ENCODE results near the gene GPR142. TPM values are rescaled to one million over a fixed set of nuclear protein-coding genes. Genes with fewer than 3 reads are reported as not detected.

GPR142 gene
- polyA plus RNA-seq, 3 donors: 0.09 to 0.45 (median 0.31) TPM

- WGBS, 3 donors: 22 to 30% (median 29%) methylated on average over 27 to 28 of the region's 28 CpGs
- no peak within 1 kb of the TSS for H3K27ac ChIP-seq (ENCODE audit: low read depth, low read length)
These were observed 5.9 kb upstream of the GPR142 start, which contains the start of gene BTBD17 for GRCh38 chr17:74361230-74362068. TSS of gene BTBD17 (minus strand) at chr17:74361868. CDS start at chr17:74361819, 49 bp downstream.

GRCh38 chr17:74362069-74362405 is 5.3 kb upstream of the GPR142 start:
- WGBS, 3 donors: 14 to 30% (median 18%) methylated on average over 9 of the region's 9 CpGs
- H3K27ac ChIP-seq (ENCODE audit: low read depth, low read length): no peak overlapping the region

- H3K27ac ChIP-seq (ENCODE audit: low read depth, low read length): no peak overlapping the region
- 51 to 66% (median 61%) methylated on average over 14 of the region's 14 CpGs for WGBS, 3 donors
These were observed 4.4 kb upstream of the GPR142 start for GRCh38 chr17:74362810-74363498.

- no peak overlapping the region for H3K27ac ChIP-seq (ENCODE audit: low read depth, low read length)
- 13 to 24% (median 17%) methylated on average over 14 of the region's 14 CpGs for WGBS, 3 donors
These were observed 1.2 kb downstream of the GPR142 start for GRCh38 chr17:74368341-74369081.

- WGBS, 3 donors: 21 to 44% (median 26%) methylated on average over 10 of the region's 10 CpGs
- no peak overlapping the region for H3K27ac ChIP-seq (ENCODE audit: low read depth, low read length)
These were observed 1.9 kb downstream of the GPR142 start for GRCh38 chr17:74369221-74369620.

- 87 to 91% (median 89%) methylated on average over 17 of the region's 17 CpGs for WGBS, 3 donors
- H3K27ac ChIP-seq (ENCODE audit: low read depth, low read length): no peak overlapping the region
These were observed 2.6 kb downstream of the GPR142 start for GRCh38 chr17:74369665-74370490.

GRCh38 chr17:74371653-74372147 is 4.4 kb downstream of the GPR142 start:
- no peak overlapping the region for H3K27ac ChIP-seq (ENCODE audit: low read depth, low read length)
- WGBS, 3 donors: 94 to 96% (median 95%) methylated on average over 21 to 26 of the region's 26 CpGs

GRCh38 chr17:74372426-74372825 is 5.1 kb downstream of the GPR142 start:
- H3K27ac ChIP-seq (ENCODE audit: low read depth, low read length): no peak overlapping the region
- WGBS, 3 donors: 88 to 94% (median 93%) methylated on average over 9 of the region's 9 CpGs

GRCh38 chr17:74373838-74374606 is 6.7 kb downstream of the GPR142 start:
- no peak overlapping the region for H3K27ac ChIP-seq (ENCODE audit: low read depth, low read length)

GRCh38 chr17:74374858-74375257 is 7.6 kb downstream of the GPR142 start:
- 82 to 90% (median 87%) methylated on average over 3 of the region's 3 CpGs for WGBS, 3 donors
- H3K27ac ChIP-seq (ENCODE audit: low read depth, low read length): no peak overlapping the region

More at GRCh38 chr17:74373838-74374606, 6.7 kb downstream of the GPR142 start:
- 69 to 88% (median 84%) methylated on average over 15 of the region's 15 CpGs for WGBS, 3 donors

- 13 to 16% (median 15%) methylated on average over 20 of the region's 20 CpGs for WGBS, 3 donors
- no peak overlapping the region for H3K27ac ChIP-seq (ENCODE audit: low read depth, low read length)
These were observed 12.3 kb downstream of the GPR142 start for GRCh38 chr17:74379495-74380085.

GRCh38 chr17:74380086-74380958 is 13.0 kb downstream of the GPR142 start:
- H3K27ac ChIP-seq (ENCODE audit: low read depth, low read length): no peak overlapping the region
- WGBS, 3 donors: 29 to 37% (median 34%) methylated on average over 17 of the region's 17 CpGs

GRCh38 chr17:74380959-74381808 is 13.9 kb downstream of the GPR142 start:
- 74 to 86% (median 76%) methylated on average over 15 of the region's 15 CpGs for WGBS, 3 donors
- no peak overlapping the region for H3K27ac ChIP-seq (ENCODE audit: low read depth, low read length)

GRCh38 chr17:74383141-74383540 is 15.8 kb downstream of the GPR142 start:
- 72 to 87% (median 87%) methylated on average over 5 of the region's 5 CpGs for WGBS, 3 donors

GRCh38 chr17:74385201-74385600 is 17.9 kb downstream of the GPR142 start:
- 83 to 97% (median 88%) methylated on average over 3 of the region's 3 CpGs for WGBS, 3 donors
- no peak overlapping the region for H3K27ac ChIP-seq (ENCODE audit: low read depth, low read length)

More at GRCh38 chr17:74383141-74383540, 15.8 kb downstream of the GPR142 start:
- H3K27ac ChIP-seq (ENCODE audit: low read depth, low read length): no peak overlapping the region

Data from adipose tissue (tissue), 3 donors.